Measurements from ENCODE around the gene EML6.

GRCh38 chr2:54770211-54770610, 46.7 kb downstream of the EML6 start:
- TF ChIP-seq CTCF (IDR thresholded peaks at IDR 0.05) (no peak), POLR2A (IDR thresholded peaks at IDR 0.05) (no peak)
